ENCODE data around the gene LYST.
"Not testable (repeated sequence)": the region's sequence is repeated elsewhere in the genome, so short reads cannot be mapped to it uniquely, and the experiment has no call there.

LYST gene

DNA sequence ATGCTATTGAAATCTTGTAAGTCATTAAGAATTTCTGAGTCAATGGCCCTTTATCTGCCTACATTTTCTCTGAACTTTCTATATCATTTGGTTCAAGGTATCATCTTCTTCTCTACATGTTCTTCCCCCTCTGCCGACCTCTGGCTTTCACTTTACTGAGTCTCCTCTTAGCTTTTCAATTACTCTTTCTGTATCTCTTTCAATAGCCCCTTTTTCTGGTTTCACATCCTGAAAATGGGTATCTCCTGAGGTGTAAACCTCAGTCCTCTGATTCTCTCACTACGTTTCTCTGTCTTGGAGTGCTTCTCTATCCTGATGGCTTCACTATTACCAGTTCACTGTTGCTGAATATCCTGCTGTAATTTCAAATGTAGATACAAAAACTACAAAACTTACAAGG lies 98.9 kb downstream of the LYST start:
- DNase-seq (ENCODE audit: low spot score), result no peak

DNA sequence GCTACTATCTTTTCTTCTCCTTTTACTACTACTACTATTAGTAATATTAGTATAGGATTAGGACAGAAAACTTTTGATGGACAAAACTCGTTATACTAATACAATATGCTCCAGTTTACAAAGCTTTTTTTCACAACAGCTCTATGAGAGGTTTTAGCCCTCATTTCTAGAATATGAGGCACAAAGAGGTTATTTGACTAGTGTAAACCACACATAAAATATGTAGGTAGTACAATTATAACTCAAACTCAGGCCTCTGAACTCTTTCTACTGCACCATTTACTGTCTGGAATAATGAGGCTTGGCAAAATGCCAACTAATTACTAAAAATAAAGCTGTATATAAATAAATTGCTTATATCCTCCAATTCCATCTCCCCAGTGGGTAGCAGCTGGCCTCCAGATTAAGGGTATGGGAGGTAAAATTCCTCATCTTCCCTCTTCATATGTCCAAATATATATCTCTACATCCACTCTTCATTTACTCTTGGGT lies 99.9 kb downstream of the LYST start:
- no peak for DNase-seq (ENCODE audit: low spot score)

DNA sequence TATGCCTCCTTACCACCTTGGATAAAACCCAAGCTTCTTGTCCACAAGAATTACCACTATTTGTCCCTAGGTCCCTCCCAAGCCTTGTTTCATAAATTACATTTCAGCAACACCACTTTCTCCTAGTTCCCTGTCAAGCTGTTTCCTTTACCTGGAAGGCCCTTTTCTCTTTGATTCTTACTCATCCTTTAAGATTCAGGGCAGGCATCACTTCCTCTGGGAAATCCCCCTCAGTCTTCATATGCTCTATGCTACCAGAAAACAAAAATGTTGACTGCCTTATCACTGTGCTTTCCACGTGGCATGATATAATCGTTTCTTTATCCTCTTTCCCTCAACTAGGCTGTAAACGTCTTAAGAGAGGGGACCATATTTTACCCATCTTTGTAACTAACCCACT lies 102.7 kb downstream of the LYST start:
- DNase-seq (ENCODE audit: low spot score), result no peak

DNA sequence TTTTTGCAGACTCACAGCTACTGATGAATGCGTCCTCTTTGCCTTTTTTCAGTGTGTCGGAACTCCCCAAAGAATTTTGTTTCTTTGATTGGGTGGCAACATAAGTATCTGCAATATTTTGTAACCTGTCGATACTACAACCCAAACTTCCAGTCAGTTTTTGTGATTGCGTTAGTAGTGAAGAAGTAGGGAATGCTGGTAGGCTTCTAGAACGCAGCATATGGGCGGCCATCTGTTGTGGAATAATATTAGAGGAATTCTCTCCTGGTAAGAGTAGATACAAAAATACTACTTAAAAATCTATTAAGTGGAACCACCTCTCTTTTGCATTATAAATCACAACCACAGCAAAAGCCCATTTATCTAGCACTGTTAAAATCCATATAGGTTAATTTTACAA lies 107.4 kb downstream of the LYST start:
- DNase-seq (ENCODE audit: low spot score), result no peak

DNA sequence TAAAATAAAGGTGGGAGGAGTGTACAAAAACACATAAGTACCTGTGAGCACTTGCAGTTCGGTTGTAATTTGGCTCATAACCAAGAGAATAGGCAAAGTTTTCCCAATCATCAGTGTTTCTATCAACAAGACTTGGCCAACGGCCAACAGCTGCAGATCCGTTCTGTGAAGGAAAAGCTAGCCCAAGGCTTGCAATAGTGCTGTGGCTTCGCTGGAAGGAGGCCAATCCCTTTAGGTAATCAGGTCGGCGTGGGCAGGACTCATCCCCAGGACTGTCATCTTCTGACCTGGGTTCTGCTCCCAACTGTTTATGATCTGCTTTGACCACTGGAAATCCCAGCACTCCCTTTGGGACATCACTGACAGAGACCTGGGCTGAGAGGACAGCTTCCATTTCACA lies 107.8 kb downstream of the LYST start:
- no peak for DNase-seq (ENCODE audit: low spot score)

DNA sequence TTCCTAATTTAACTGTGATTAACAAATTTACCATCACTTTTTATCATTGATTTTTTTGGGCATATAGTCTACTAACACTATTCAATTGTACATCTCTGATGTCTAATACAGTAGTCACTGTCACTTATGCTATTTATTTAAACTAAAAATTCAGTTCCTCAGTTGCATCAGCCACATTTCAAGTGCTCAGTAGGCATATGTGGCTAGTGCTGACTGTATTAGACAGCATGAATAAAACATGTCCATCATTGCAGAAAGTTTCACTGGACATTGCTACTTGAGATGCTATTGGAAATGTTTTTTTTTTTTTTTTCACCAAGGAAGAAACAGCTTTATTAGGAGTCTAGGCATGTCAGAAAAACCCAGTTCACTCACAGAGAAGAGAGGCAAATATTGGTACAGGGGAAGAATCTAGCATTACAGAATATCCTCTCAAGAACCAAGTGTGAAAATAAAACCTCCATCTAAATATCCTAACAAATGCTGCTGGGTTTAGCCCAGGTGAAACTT lies 109.1 kb downstream of the LYST start:
- DNase-seq (ENCODE audit: low spot score), result no peak

DNA sequence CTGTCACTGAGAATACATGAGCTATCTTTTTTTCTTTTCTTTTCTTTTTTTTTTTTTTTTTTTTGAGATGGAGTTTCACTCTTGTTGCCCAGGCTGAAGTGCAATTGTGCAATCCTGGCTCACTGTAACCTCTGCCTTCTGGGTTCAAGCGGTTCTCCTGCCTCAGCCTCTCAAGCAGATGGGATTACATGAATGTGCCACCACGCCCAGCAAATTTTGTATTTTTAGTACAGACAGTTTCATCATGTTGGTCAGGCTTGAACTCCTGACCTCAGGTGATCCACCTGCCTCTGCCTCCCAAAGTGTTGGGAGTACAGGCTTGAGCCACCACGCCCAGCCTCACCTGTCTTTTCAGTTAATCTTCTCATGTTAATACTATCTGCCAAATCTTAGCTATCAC lies 112.5 kb downstream of the LYST start:
- DNase-seq (ENCODE audit: low spot score), result not testable (repeated sequence)

DNA sequence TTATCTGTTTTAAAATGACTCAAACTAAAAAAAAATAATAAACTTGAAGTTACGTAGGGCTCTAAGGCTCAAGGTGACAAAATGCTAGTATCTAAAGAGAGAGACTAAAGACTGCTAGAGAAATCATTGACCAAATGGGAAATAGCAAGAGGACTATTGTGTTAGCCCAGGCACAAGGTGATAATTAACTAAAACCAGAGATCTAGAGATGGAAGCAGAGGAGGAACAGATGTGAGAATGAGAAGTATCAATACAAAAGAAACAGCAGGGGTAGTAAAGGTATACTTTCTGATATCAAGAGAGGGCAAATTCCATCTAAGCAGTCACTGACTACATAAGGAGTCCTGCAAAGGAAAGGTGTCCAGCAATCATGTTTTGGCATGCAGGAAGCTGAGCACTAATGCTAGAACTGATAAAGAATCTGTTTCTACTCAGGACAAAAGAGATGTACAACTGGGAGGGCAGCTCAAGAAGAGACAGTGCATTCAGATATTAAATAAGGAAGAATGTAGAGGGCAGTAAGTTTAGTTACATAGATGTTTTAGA lies 116.9 kb downstream of the LYST start:
- no peak for DNase-seq (ENCODE audit: low spot score)

DNA sequence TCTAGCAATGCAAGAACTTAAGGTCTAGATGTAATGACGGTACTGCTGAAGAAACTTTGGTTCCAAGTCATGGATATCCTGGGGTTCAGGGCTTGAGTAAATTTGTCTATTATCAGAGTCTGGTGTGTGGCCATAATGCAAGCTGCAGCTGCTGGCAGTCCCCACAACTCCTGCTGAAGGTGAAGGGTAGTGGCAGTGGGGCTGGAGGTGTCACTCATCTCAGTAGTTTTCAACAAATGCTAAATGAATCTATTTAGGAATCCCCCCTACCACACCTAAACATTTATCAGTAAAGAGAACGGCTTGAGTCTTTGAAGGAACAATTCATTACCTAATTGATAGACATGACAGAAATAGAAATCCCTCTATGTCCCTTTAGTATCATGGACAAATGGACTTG lies 118.0 kb downstream of the LYST start:
- DNase-seq (ENCODE audit: low spot score), result no peak

DNA sequence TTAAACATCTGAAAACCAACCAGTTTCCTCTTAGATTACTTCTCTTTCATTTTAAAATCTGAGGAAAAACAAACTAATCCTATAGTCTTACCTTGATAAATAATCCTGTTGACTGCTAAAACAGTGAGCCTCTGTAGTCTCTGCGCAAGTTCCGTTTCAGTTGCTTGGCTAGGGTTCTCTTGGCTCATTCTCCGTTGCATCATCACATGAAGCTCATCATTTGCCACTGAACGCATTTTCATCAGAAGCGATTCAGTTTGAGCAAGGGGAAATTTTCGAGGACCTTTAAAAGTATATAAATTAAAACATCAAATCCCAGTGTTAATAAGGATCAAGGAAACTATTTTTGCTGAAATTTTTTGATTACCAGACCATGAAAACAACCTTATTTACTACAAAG lies 120.5 kb downstream of the LYST start:
- DNase-seq (ENCODE audit: low spot score), result no peak

DNA sequence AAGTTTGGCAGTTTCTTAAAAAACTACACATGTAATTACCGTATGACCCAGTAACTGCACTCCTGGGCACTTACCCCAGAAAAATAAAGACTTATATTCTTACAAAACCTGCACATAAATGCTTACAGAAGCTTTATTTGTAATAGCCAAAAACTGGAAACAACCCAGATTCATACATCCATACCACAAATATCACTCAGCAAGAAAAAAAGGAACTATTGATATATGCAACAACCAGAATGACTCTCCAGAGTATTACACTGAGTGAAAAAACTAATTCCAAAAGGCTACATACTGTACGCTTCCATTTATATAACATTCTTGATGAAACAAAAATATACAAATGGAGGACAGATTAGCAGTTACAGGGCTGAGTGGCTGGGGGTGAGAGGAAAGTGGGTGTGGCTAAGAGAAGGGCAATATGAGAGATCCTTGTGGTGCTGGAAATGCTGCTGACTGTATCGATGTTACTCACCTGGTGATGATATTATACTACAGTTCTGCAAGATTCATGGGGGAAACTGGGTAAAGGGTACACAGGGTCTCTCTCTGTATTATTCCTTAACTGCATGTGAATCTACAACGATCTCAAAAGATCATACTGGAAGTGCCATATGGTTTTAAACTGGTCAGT lies 121.1 kb downstream of the LYST start:
- DNase-seq (ENCODE audit: low spot score), result no peak

DNA sequence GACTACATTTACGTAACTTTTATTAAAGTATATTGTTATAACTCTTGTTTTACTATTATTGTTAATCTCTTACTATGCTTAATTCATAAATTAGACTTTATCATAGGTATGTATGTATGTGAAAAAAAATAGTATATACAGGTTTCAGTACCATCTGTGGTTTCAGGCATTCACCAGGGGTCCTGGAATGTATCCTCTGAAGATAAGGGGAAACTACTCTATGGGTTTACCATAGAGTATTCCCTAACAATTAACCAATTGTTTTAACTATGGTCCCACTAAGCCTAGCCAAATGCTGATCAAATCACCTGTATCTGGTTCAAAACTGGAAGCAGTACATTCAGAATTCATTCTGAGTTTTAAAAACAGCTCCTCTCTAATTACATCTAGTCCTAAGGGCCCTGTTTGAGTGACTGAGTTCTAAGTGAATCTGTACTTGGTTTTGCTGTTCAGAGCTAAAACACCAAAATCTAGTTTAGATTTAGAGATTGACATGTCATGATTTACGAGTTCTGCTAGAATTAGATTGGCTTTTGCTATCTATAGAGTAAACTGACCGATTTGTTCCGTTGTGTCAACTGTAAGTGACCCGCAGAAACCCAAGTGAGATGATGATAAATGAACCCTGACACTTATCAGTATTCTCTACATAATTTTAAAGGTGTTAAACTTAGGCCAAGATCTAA lies 123.6 kb downstream of the LYST start:
- DNase-seq (ENCODE audit: low spot score), result peak; percentile 57

DNA sequence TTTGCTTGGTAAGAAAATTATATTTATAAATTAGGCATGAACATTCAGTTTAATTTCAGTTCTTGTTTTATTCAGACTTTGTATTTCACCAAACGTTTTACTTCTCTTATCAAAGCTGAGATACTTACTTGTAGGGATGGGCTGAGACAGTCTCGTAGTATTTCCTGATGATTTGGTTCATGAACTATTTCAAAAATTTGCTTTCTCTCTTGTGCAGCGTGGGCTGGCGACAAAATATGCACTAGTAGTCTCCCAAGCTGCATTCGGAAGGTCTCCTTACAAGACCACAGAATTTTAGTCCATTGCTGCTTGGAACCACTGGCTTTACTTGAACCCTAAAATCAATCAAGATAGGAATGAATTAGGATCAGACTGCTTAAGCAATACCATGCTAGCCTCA lies 125.4 kb downstream of the LYST start:
- no peak for DNase-seq (ENCODE audit: low spot score)

DNA sequence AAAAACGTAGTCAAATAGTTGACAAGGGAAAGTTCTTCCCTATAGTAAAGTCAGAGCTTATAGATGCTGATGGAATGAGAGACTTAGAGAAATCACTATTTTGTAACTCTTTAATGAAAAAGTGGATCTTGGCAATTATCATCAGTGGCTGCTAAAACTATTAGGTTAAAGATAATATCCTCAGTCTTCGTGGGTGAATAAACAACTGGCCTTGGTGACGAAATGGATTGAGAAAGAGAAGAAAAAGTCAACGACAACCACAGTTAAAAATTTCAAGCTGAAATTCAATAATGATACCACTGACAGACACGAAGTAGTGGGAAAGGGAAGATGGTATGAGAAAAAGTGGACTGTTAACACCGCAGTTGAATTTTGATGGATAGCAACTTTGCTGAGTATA lies 127.1 kb downstream of the LYST start:
- no peak for DNase-seq (ENCODE audit: low spot score)

DNA sequence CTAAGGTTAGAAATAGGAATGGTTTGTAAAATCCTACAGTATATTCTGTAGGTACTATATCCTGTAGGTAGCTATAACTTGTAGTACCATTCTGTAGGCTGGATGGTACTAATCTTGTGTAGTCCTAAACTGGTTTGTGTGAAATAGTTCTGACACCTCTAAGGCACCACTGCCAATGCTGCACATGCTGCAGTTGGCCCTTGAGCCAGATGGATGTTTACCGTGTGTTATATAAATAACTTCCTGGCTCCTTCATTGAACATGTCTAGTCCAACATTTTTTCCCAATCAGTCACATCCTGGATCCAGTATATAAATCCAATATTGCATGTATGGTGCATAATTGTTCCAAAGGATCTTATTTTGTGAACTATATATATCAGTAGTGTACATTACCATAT lies 127.6 kb downstream of the LYST start:
- DNase-seq (ENCODE audit: low spot score), result no peak

DNA sequence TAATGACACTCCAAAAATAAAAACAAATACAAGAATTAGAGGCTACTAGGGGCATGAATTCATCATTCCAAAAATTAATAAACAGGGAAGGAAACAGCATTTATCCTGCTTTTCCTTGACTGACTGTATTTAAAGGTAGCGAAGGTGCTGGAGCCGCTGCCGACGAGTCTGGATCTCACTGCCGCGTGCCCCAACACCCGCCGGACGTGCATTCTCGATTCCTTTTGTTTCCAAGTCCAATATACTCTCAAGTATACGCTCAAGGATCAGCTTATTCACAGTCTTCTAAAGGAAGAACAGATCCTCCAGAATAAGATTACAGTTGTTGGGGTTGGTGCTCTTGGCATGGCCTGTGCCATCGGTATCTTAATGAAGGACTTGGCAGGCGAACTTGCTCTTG lies 129.0 kb downstream of the LYST start:
- no peak for DNase-seq (ENCODE audit: low spot score)

DNA sequence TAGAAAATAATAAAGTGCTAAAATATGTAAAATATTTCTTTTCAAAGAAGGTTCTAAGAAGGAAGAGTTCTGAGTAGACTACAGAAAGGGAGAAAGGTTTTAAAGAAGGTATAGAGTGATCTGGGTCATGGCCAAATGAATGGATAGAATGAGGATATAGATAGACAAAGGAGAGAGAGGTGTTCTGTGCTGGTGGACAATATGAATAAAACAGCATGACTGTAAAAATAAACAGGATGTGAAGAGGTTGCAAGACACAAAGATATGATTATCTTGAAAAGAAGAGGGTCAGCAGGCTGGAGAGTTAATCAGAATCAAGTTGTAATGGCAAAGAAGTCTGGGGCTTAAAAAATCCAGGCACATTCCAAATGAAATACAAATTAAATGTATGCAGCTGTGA lies 130.4 kb downstream of the LYST start:
- DNase-seq (ENCODE audit: low spot score), result no peak

DNA sequence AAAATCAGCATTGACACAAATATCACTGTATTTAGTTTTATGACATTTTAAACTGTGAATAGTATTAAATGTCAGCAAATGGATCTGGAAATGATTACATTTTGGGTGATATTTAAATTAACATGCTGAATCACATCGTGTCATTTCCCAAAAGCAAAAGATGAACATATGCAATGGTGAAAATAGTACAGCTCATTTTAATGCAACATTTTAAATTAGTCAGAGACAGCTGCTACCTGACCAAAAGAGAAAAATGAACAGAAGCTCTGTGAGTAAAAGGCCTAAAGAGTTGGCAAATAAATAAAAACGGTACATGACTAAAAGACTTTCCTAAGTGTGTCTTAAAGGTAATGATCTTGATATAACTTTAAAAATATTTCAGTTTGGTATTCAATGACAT lies 131.1 kb downstream of the LYST start:
- no peak for DNase-seq (ENCODE audit: low spot score)

DNA sequence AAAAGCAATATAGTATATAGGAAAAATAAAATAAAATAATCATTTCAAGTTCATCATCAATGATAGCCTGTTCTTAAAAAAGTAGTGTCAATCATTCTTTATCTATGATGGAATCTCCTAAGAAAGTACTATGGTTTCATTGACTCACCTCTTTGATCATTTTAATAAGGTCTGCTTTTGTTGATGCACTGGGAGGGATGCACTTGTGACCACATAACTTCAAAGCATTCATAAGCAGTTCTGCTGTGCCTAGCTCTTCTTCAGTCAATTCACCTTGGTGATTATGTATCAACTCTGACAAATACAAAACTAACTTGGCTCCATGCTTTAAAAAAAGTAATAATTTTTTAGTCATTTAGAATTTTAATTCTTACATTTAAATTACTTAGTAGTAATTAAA lies 132.4 kb downstream of the LYST start:
- no peak for DNase-seq (ENCODE audit: low spot score)

DNA sequence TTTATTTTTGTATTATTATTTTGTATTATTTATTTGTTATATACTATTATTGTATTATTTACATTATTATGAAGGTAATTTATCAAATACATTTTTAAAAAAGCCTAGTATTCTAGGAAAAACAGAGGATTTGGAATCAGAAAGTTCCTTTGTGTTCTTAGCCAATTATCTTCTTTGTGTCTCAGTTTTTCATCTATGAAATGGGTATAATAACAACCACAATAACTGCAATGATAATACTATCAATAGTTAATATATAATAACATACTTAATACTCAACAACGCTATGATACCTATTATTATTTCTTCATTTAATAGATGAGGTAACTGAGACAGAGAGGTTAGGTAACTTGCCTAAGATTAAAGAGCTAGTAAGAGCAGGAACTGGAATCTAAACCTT lies 136.7 kb downstream of the LYST start:
- no peak for DNase-seq (ENCODE audit: low spot score)

DNA sequence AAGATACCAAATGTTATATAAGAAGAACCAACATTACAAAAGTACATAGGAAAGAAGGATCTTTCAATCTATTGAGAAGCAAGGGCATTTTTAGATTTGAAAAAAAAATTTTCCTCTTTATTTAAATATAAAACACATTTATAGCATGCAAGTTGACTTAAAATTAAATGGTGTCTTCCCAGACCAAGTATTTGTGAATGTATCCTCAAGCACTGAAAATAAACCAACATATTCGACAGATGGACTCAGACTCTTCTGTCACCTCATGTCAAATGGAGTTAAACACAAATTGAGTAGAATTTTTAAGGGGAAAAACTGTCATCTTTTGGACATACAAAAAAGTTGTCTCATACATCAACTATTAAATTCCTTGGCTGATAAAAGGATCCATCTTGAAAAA lies 140.1 kb downstream of the LYST start:
- DNase-seq (ENCODE audit: low spot score), result no peak

DNA sequence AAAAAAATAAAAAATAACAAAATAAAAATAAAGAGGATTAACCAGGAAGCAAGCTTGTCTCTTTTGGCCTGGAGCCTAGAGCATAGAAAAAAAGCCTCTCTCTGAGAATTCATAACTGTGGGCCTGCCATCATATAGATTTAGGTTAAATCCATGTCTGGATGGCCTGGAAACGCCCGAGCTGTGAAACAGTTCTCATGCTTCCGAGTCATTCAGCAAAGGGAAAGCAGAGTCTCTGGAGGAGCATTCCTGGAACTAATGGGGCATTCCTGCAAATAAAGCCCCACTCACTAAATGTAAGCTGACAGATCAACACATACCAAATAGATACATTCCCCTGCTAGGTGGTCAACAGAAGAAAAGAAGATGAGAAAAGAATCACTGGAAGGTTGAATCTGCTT lies 141.3 kb downstream of the LYST start:
- no peak for DNase-seq (ENCODE audit: low spot score)

DNA sequence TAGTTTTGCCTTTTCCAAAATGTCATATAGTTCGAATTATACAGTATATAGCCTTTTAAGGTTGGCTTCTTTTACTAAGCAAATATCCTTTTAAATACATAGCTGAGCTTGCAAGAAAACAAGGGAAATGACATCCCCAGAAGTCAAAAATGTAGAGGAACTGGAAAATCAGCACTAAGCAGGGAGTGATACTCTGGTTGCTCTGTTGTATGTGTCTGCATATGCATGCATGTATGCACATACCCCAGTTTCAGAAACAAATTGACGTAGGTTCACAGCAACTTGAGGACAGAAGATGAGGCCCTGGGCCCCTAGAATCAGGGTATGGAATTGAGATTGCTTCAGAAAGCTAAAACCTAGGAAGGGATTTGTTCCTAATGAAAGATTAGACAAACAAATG lies 142.0 kb downstream of the LYST start:
- no peak for DNase-seq (ENCODE audit: low spot score)
